Measurements from ENCODE around the gene FNDC3A.

- TF ChIP-seq POLR2AphosphoS5 (IDR thresholded peaks at IDR 0.05) (no peak), CTCF (IDR thresholded peaks at IDR 0.05) (no peak)
Measured at GRCh38 chr13:48977286-48977625, 1.5 kb downstream of the FNDC3A start.

Data from stomach (tissue), 4 donors.